A549 (cell line): Measurements from ENCODE around the gene MEGF9. TPM values are rescaled to one million over a fixed set of nuclear protein-coding genes. Genes with fewer than 3 reads are reported as not detected.

Source experiments
- ATAC-seq, 2 experiments: fragments of 200-7000 bp in 1 of 2; fragments of >200 bp in 1 of 2; cut with Nextera tagmentation in 1 of 2; cut with Tn5 transposase in 1 of 2; 3 replicates each; pipeline versions ENCODE4 v1.8.0 to v1.9.1; 2018 to 2020; ENCODE audit warnings: mild to moderate bottlenecking in 1 of 2, moderate library complexity in 1 of 2
- CTCF ChIA-PET: fragments of 300-600 bp; sonication (Branson Sonifier 250); formaldehyde crosslinking; extraction: SDS; loops from one replicate; lab custom pipeline; 2021; ENCODE audit warnings: antibody characterized with exemption, inconsistent platforms; lab: Yijun Ruan, JAX
- POLR2A ChIA-PET: fragments of 350-600 bp; formaldehyde crosslinking; extraction: SDS; loops from one replicate; lab custom pipeline; 2021; ENCODE audit warnings: antibody characterized with exemption, inconsistent platforms; lab: Yijun Ruan, JAX
- DNase-seq, 2 experiments: peaks; one replicate each; pipeline versions ENCODE4 v3.0.0 to v3.0.0-alpha.2; 2011 to 2016; ENCODE audit warnings: low read depth in 1 of 2, low spot score in 1 of 2
- FAIRE-seq: peaks from 2 replicates; lab custom pipeline; 2011; peaks lifted over from hg19 to GRCh38; lab: Jason Lieb, UNC
- H3K27ac ChIP-seq, 2 experiments: fragments of >200 bp; sonication (Bioruptor Twin); formaldehyde crosslinking; 3 replicates each; pipeline ENCODE4 v1.5.1; 2016 to 2017
- H3K4me1 ChIP-seq: fragments of >200 bp; sonication (Bioruptor Twin); formaldehyde crosslinking; 3 replicates; pipeline ENCODE4 v1.6.1; 2016
- H3K4me2 ChIP-seq: fragments of >200 bp; sonication (Bioruptor Twin); formaldehyde crosslinking; 3 replicates; pipeline ENCODE4 v1.6.1; 2016
- H3K4me3 ChIP-seq: fragments of >200 bp; sonication (Bioruptor Twin); formaldehyde crosslinking; 3 replicates; pipeline ENCODE4 v1.5.1; 2016
- H3K9me3 ChIP-seq: fragments of >200 bp; sonication (Bioruptor Twin); formaldehyde crosslinking; 3 replicates; pipeline ENCODE4 v1.6.1; 2016
- CBX2 ChIP-seq: fragments of 200-600 bp; sonication (generic); IDR thresholded peaks from 2 replicates; pipeline ENCODE4 v1.6.1; 2016; ENCODE audit warnings: low read depth, mild to moderate bottlenecking, borderline replicate concordance
- CBX8 ChIP-seq: fragments of 200-600 bp; sonication (generic); IDR thresholded peaks from 2 replicates; pipeline ENCODE4 v1.6.1; 2016
- CEBPB ChIP-seq, 2 experiments: fragments of >200 bp in 1 of 2; sonication (Bioruptor Twin) in 1 of 2; formaldehyde crosslinking in 1 of 2; IDR thresholded peaks; 2 replicates each; pipeline ENCODE4 v1.6.1; 2012 to 2016
- E2F6 ChIP-seq: IDR thresholded peaks from 2 replicates; pipeline ENCODE4 v1.6.1; 2012; ENCODE audit warnings: low read depth, borderline replicate concordance
- EHMT2 ChIP-seq: fragments of 200-600 bp; sonication (generic); IDR thresholded peaks from 2 replicates; pipeline ENCODE4 v1.6.1; 2016; ENCODE audit warnings: antibody characterized with exemption, low read depth, mild to moderate bottlenecking, moderate library complexity
- ESRRA ChIP-seq: fragments of 150-350 bp; IDR thresholded peaks from 2 replicates; pipeline ENCODE4 v1.6.1; 2014; ENCODE audit warnings: mild to moderate bottlenecking, low read length, borderline replicate concordance
- FOSB ChIP-seq: fragments of 250-450 bp; sonication (Bioruptor Pico); IDR thresholded peaks from 2 replicates; pipeline ENCODE4 v1.5.0; 2020; ENCODE audit warnings: mild to moderate bottlenecking, moderate library complexity
- FOSL2 ChIP-seq, 2 experiments: fragments of 450-650 bp in 1 of 2; fragments of >200 bp in 1 of 2; sonication (Bioruptor Twin) in 1 of 2; formaldehyde crosslinking; IDR thresholded peaks; 2 replicates each; pipeline versions ENCODE4 v1.5.0 to v1.6.1; 2016 to 2020; ENCODE audit warnings: mild to moderate bottlenecking in 1 of 2, moderate library complexity in 1 of 2
- HEYL ChIP-seq: fragments of 250-450 bp; sonication (Bioruptor Pico); IDR thresholded peaks from 2 replicates; pipeline ENCODE4 v1.8.0; 2021; ENCODE audit warnings: mild to moderate bottlenecking, moderate library complexity
- JUN ChIP-seq, 2 experiments: fragments of >200 bp; sonication (Bioruptor Twin); formaldehyde crosslinking; IDR thresholded peaks; 2 replicates in 1 of 2; 3 replicates in 1 of 2; pipeline ENCODE4 v1.6.1; 2016 to 2017
- PBX3 ChIP-seq: IDR thresholded peaks from 2 replicates; pipeline ENCODE4 v1.6.1; 2012
- RARB ChIP-seq: fragments of 250-450 bp; sonication (Bioruptor Pico); IDR thresholded peaks from 2 replicates; pipeline ENCODE4 v1.8.0; 2021; ENCODE audit warnings: mild to moderate bottlenecking, moderate library complexity
- SREBF2 ChIP-seq: fragments of 450-650 bp; IDR thresholded peaks from 2 replicates; pipeline ENCODE4 v1.6.1; 2014; ENCODE audit warnings: mild to moderate bottlenecking, moderate library complexity
- TFCP2L1 ChIP-seq: fragments of 250-450 bp; sonication (Bioruptor Pico); IDR thresholded peaks from 2 replicates; pipeline ENCODE4 v1.5.0; 2021; ENCODE audit warnings: mild to moderate bottlenecking
- TP53 ChIP-seq: fragments of 250-450 bp; sonication (Bioruptor Pico); IDR thresholded peaks from 2 replicates; pipeline ENCODE4 v1.5.0; 2021; ENCODE audit warnings: mild to moderate bottlenecking, moderate library complexity
- ZC3H11A ChIP-seq: fragments of 450-650 bp; IDR thresholded peaks from 2 replicates; pipeline ENCODE4 v1.6.1; 2014; ENCODE audit warnings: antibody characterized with exemption, mild to moderate bottlenecking
- ZFP36 ChIP-seq: fragments of 450-650 bp; IDR thresholded peaks from 2 replicates; pipeline ENCODE4 v1.6.1; 2014; ENCODE audit warnings: borderline replicate concordance; ENCODE audit not compliant: partially characterized antibody
- ZNF302 ChIP-seq: fragments of 250-450 bp; sonication (Bioruptor Pico); IDR thresholded peaks from 2 replicates; pipeline ENCODE4 v1.9.0; 2021; ENCODE audit warnings: inconsistent platforms, mild to moderate bottlenecking, moderate library complexity
- WGBS: methylation state at CpG from one replicate; pipeline ENCODE4 v1.1.6; 2017; ENCODE audit errors: missing lambda C conversion rate; 5-methylcytosine and 5-hydroxymethylcytosine counted together
- polyA plus RNA-seq, 4 experiments: library from polyadenylated mRNA; depleted of rRNA in 3 of 4; stranded (reverse); fragments of >200 nt; fragmentation: RNase III in 1 of 4; extraction: RNeasy Plus Mini Kit Qiagen cat#74134 plus additional on column Dnase treatment in 1 of 4; gene quantifications; 2 replicates in 3 of 4; 3 replicates in 1 of 4; pipeline ENCODE4 v1.2.3, GENCODE V29; 2011 to 2017
- TF ChIP-seq, protein P1 (sequence below): fragments of 150-350 bp; IDR thresholded peaks from 2 replicates; pipeline ENCODE4 v1.6.1; 2014; ENCODE audit warnings: low read depth, mild to moderate bottlenecking, low read length
- TF ChIP-seq, protein P2 (sequence below): fragments of 250-450 bp; sonication (Bioruptor Pico); IDR thresholded peaks from 2 replicates; pipeline ENCODE4 v1.5.0; 2020; ENCODE audit warnings: low read depth, mild to moderate bottlenecking, moderate library complexity

MEGF9 gene
- polyA plus RNA-seq, 2 of the 4 experiments (the other 2 are of a cell fraction): 25.7 to 33.4 TPM

GRCh38 chr9:120628207-120628924, 85.9 kb downstream of the MEGF9 start:
- TF ChIP-seq CEBPB (IDR thresholded peaks at IDR 0.05) (peak in 1 of 2 experiments; percentile 44; a peak in 2 of 4 replicates), TP53 (CRISPR knock-in tag) (no peak), RARB (no peak), FOSB (CRISPR knock-in tag) (no peak), CBX2 (no peak), ZNF302 (CRISPR knock-in tag) (no peak), FOSL2 (IDR thresholded peaks at IDR 0.05) (no peak), FOSL2 (CRISPR knock-in tag; IDR thresholded peaks at IDR 0.05) (no peak)
- TF ChIP-seq, all 56 proteins: peak for 1
- ChIA-PET POLR2A (interaction anchor here (0.7 kb wide), 1 partner anchor 83 kb away, joined by 3 read pairs; no protein-coding TSS in a partner anchor), CTCF (interaction anchor here (1.0 to 1.7 kb wide), 4 partner anchors 8 to 103 kb away, joined by 3 to 9 read pairs (median 4); no protein-coding TSS in a partner anchor)
- FAIRE-seq (no peak), ATAC-seq (peak; percentile 75 to 79), DNase-seq (peak in 1 of 2 experiments; percentile 60)
- Histone ChIP-seq H3K4me1 (peaks cover 67% of the 10 kb centered on the region), H3K4me3 (peak overlapping the region; percentile 5; the same call in 1 of the 3 replicates), H3K9me3 (no peaks in the 10 kb centered on the region), H3K4me2 (peak overlapping the region; percentile 66), H3K27ac (peak overlapping the region; percentile 90)
- 2% methylated on average over 4 of the region's 4 CpGs for WGBS

GRCh38 chr9:120627073-120627472, 87.2 kb downstream of the MEGF9 start:
- ATAC-seq (no peak), FAIRE-seq (no peak), DNase-seq (no peak)
- H3K4me3 ChIP-seq: peak overlapping the region; percentile 7; the same call in 1 of the 3 replicates
- no peak for TF ChIP-seq HEYL
- no peak for TF ChIP-seq PBX3
- no peak for TF ChIP-seq ZFP36
- no peak for TF ChIP-seq SREBF2
- TF ChIP-seq, protein P1, sequence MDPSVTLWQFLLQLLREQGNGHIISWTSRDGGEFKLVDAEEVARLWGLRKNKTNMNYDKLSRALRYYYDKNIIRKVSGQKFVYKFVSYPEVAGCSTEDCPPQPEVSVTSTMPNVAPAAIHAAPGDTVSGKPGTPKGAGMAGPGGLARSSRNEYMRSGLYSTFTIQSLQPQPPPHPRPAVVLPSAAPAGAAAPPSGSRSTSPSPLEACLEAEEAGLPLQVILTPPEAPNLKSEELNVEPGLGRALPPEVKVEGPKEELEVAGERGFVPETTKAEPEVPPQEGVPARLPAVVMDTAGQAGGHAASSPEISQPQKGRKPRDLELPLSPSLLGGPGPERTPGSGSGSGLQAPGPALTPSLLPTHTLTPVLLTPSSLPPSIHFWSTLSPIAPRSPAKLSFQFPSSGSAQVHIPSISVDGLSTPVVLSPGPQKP: no peak
- no peak for TF ChIP-seq E2F6
- TF ChIP-seq, protein P2, sequence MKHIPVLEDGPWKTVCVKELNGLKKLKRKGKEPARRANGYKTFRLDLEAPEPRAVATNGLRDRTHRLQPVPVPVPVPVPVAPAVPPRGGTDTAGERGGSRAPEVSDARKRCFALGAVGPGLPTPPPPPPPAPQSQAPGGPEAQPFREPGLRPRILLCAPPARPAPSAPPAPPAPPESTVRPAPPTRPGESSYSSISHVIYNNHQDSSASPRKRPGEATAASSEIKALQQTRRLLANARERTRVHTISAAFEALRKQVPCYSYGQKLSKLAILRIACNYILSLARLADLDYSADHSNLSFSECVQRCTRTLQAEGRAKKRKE (CRISPR knock-in tag): no peak
- no peak for TF ChIP-seq TFCP2L1 (CRISPR knock-in tag)
- TF ChIP-seq ZC3H11A: no peak
- no peak for TF ChIP-seq ESRRA
- H3K4me1 ChIP-seq: peaks cover 79% of the 10 kb centered on the region
- 3% methylated on average over 2 of the region's 2 CpGs for WGBS
- peak overlapping the region; percentile 66 for H3K4me2 ChIP-seq
- H3K9me3 ChIP-seq: no peaks in the 10 kb centered on the region
- H3K27ac ChIP-seq: peak overlapping the region; percentile 90 to 94
- ChIA-PET POLR2A (no interaction called here), CTCF (interaction anchor here (1.0 to 1.9 kb wide), 3 partner anchors 7 to 113 kb away, joined by 3 to 9 read pairs (median 5); no protein-coding TSS in a partner anchor)

- 59% methylated on average over 1 of the region's 1 CpG for WGBS
- POLR2A ChIA-PET: no interaction called here
- no peak overlapping the region; the same call in 2 of the 3 replicates for H3K4me3 ChIP-seq
- FAIRE-seq (no peak), ATAC-seq (no peak), DNase-seq (no peak)
- peak overlapping the region; percentile 66 for H3K4me2 ChIP-seq
- peak overlapping the region; percentile 90 to 94 for H3K27ac ChIP-seq
- H3K9me3 ChIP-seq: no peaks in the 10 kb centered on the region
- TF ChIP-seq TP53 (CRISPR knock-in tag) (no peak), PBX3 (no peak), RARB (no peak), EHMT2 (no peak), JUN (IDR thresholded peaks at IDR 0.05) (no peak), TFCP2L1 (CRISPR knock-in tag) (no peak), CBX8 (no peak)
- CTCF ChIA-PET: interaction anchor here (1.0 to 1.9 kb wide), 3 partner anchors 86 to 129 kb away, joined by 3 to 5 read pairs (median 4); no protein-coding TSS in a partner anchor
- peaks cover 84% of the 10 kb centered on the region for H3K4me1 ChIP-seq
Measured at GRCh38 chr9:120626512-120626911, 87.8 kb downstream of the MEGF9 start.
